ENCODE measurements around the gene PAMR1.

PAMR1 gene

GRCh38 chr11:35419830-35420333 is 105.5 kb downstream of the PAMR1 start:
- TF ChIP-seq CTCF (IDR thresholded peaks at IDR 0.05; ENCODE audit: control extremely low read depth, extremely low read depth, low read depth, missing control alignments) = no peak
- no peak for DNase-seq (ENCODE audit: extremely low spot score)
- POLR2A ChIA-PET = no interaction called here
- CTCF ChIA-PET = no interaction called here

- no peak for DNase-seq (ENCODE audit: extremely low spot score)
- ChIA-PET POLR2A (no interaction called here), CTCF (no interaction called here)
- TF ChIP-seq CTCF (IDR thresholded peaks at IDR 0.05; ENCODE audit: control extremely low read depth, extremely low read depth, low read depth, missing control alignments) = no peak
Measured at GRCh38 chr11:35419184-35419829, 106.1 kb downstream of the PAMR1 start, which contains the start of gene SLC1A2. Gene SLC1A2, minus strand, starts transcription at chr11:35419558. Its CDS starts 592 bp downstream, at chr11:35418966.

GRCh38 chr11:35418282-35419183 is 106.9 kb downstream of the PAMR1 start:
- TF ChIP-seq CTCF (IDR thresholded peaks at IDR 0.05; ENCODE audit: control extremely low read depth, extremely low read depth, low read depth, missing control alignments) = no peak
- POLR2A ChIA-PET = no interaction called here
- peak; percentile 18 for DNase-seq (ENCODE audit: extremely low spot score)
- CTCF ChIA-PET = interaction anchor here (2.0 kb wide), 1 partner anchor 15 kb away, joined by 5 read pairs; no protein-coding TSS in a partner anchor

GRCh38 chr11:35415487-35415886 is 109.9 kb downstream of the PAMR1 start:
- ChIA-PET POLR2A (no interaction called here), CTCF (interaction anchor here (0.7 to 1.4 kb wide), 3 partner anchors 9 to 837 kb away, joined by 3 read pairs; no protein-coding TSS in a partner anchor)
- no peak for DNase-seq (ENCODE audit: extremely low spot score)
- TF ChIP-seq CTCF (IDR thresholded peaks at IDR 0.05; ENCODE audit: control extremely low read depth, extremely low read depth, low read depth, missing control alignments) = no peak

- POLR2A ChIA-PET = no interaction called here
- no peak for TF ChIP-seq CTCF (IDR thresholded peaks at IDR 0.05; ENCODE audit: control extremely low read depth, extremely low read depth, low read depth, missing control alignments)
- CTCF ChIA-PET = interaction anchor here (0.7 to 1.4 kb wide), 3 partner anchors 10 to 836 kb away, joined by 3 read pairs; no protein-coding TSS in a partner anchor
- DNase-seq (ENCODE audit: extremely low spot score) = no peak
Measured at GRCh38 chr11:35414776-35415175, 110.6 kb downstream of the PAMR1 start.

GRCh38 chr11:35414311-35414710 is 111.1 kb downstream of the PAMR1 start:
- no peak for TF ChIP-seq CTCF (IDR thresholded peaks at IDR 0.05; ENCODE audit: control extremely low read depth, extremely low read depth, low read depth, missing control alignments)
- DNase-seq (ENCODE audit: extremely low spot score) = no peak
- ChIA-PET CTCF (interaction anchor here (1.4 kb wide), 1 partner anchor 9 kb away, joined by 3 read pairs; no protein-coding TSS in a partner anchor), POLR2A (no interaction called here)
